H1 (cell line): ENCODE data around the gene TAGLN3.

Experiments
- CTCF ChIP-seq, 3 experiments: IDR thresholded peaks; 1 replicate in 2 of 3; 2 replicates in 1 of 3; pipeline versions ENCODE4 v1.5.1 to v1.6.1; 2011; ENCODE audit warnings: low read length in 3 of 3, mild to moderate bottlenecking in 3 of 3, inconsistent platforms in 2 of 3, low read depth in 1 of 3, moderate library complexity in 1 of 3; ENCODE audit not compliant: insufficient read depth in 1 of 3; ENCODE audit errors: control extremely low read depth in 1 of 3
- POLR2A ChIP-seq, 2 experiments: IDR thresholded peaks; 1 replicate in 1 of 2; 2 replicates in 1 of 2; pipeline ENCODE4 v1.6.1; 2011; ENCODE audit warnings: low read depth in 2 of 2, low read length in 2 of 2, mild to moderate bottlenecking in 2 of 2; ENCODE audit errors: control extremely low read depth in 1 of 2
- POLR2AphosphoS5 ChIP-seq: IDR thresholded peaks from 2 replicates; pipeline ENCODE4 v1.6.1; 2011; ENCODE audit warnings: low read depth, low read length
- TCF12 ChIP-seq: IDR thresholded peaks from 2 replicates; pipeline ENCODE4 v1.6.1; 2011; ENCODE audit warnings: low read depth, mild to moderate bottlenecking, low read length

GRCh38 chr3:112000966-112001365, 2.2 kb downstream of the TAGLN3 start:
- no peak for TF ChIP-seq CTCF (IDR thresholded peaks at IDR 0.05; ENCODE audit: control extremely low read depth in 1 of 3, insufficient read depth in 1 of 3, low read depth in 1 of 3, low read length in 3 of 3)
- no peak for TF ChIP-seq POLR2A (IDR thresholded peaks at IDR 0.05; ENCODE audit: control extremely low read depth in 1 of 2, low read depth in 2 of 2, low read length in 2 of 2)
- no peak for TF ChIP-seq POLR2AphosphoS5
- TF ChIP-seq TCF12 = no peak
